Bone marrow (tissue), 2 donors: ENCODE results near the gene PTTG2.
A peak's percentile ranks its signal among the peaks of the same experiment; 100 is the strongest.

ENCODE experiments used
- DNase-seq, 2 donors: peaks; one replicate each; lab custom pipeline; 2025; lab: John Stamatoyannopoulos, UW

The PTTG2 gene

DNA sequence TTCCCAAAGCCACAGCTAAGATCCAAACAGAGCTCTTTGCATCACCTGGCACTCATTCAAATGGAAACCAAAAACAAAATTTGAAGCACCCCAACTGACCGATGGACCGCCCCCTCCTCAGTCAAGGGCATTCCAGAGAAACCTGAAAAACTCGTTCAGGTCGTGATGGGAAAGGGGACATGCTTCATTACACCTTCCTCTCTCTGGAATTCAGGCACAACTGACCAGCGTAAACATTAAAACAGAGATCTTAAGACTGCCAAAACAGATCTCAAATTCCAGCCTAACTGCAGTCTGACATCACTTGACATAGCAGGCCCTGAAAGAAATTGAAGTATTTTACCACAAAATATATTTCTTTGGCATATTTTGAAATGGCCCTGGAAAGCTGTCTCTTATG, 28.5 kb downstream of the PTTG2 start:
- DNase-seq: no peak

DNA sequence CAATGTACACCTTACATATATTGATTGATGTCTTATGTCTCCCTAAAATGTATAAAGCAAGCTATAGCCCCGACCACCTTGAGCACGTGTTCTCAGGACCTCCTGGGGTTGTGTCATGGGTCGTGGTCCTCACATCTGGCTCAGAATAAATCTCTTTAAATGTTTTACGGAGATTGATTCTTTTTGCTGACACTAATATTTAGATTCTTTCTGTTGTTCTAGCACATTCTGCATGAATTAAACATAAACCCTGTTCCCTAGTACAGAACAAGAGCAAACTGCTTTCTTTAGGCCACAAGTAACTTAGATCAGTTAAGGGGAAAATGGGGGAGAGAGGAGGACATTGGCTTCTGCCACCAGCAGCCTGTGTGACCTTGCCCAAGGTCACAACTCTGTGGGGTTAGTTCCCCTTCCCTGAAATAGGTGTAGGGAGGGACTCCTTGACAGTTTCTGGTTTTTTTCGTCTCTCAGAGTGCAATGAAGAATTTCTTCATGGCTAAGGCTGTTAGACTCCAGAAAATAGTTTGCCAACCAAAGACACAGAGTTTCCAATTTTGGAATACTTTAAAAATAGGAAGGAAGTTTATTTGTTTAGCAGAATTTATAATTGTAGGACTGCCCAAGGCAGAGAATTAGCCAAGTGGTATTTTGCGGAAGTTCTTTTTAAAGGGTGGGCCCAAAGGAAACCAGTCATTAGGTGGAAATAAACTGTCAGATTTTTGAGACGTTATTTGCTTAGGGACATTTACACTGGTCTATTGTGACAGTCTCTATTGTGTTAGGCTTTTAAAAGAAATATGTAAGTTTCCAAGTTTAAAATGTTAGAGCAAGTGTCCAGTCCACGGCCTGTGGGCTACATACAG, 29.4 kb downstream of the PTTG2 start:
- DNase-seq: peak in 1 of 2 donors; percentile 76

DNA sequence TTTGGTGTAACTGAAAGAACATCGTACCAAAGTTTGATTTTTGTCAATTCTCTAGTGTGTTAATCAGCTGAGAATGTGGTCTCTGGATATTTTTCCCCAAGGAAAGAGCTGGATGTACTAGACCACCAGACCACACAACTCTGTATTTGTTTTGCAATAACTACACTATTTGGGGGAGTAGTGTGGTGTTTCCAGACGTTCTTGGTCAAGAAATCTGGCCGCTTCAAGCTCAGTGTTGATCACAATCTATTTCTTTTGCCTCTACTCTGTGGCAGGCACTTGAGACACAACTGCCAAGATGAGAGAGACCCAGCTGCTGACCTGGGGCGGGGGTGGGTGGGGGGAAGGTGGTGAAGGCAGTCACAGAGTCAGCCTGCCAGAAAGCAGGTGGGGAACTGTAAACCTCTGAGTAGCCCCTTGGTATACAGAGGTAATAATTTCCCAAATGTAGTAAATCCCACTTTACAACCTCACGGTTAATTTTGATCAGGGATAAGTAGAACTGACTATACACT, 30.6 kb downstream of the PTTG2 start:
- DNase-seq: no peak

DNA sequence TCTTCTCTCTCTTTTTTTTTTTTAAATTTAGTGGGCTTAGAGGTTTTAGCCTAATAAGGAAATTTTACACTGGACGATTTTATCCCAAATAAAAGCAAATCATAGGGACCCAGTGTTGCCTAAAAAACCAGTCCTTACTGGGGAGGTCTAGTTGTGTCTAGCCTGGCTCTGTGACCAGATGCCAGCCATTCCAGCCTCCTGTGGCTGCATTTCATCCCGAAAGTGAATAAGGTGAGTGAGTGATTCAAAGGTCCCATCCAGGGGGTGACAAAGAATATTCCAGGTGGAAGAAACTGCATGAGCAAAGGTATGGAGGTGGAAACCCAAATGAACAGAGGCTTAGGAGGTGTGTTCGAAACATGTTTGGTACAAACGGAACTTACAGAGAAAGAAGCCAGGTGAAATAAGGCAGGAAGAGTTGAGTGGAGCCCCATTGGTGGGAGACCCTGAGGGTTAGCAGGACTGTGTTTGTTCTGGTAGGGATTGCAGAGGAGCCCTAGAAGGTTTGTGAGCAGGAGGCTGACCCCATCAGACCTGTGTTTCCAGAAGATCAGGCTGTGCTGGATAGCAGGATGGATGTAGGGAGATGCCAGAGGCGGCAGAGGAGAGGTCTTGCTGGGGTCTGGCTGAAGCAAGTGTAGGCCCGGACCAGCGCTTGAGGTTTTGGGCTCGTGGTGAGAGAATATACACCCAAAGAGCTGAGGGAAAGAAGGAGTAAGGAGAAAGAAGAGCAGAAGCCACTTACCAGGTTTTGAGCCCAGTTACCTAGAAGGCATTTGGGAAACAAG, 31.6 kb downstream of the PTTG2 start:
- no peak for DNase-seq

DNA sequence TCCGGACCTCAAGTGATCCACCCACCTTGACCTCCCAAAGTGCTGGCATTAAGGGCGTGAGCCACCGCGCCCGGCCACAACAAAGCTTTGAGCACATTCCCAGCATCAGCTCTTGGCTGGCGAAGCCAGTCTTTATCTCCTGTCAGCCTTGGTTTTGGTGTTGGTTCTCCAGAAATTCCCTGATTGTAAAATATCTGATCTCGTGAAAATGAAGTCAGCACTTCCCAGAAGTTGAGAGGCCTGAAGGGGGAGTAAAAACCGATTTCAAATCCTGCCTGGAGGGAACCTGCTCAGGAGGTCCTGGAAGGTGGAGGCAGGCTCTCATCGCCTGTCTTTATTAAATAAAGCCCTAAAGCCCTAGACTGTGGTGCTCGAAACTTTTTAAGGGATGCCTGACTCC, 33.6 kb downstream of the PTTG2 start:
- no peak for DNase-seq

DNA sequence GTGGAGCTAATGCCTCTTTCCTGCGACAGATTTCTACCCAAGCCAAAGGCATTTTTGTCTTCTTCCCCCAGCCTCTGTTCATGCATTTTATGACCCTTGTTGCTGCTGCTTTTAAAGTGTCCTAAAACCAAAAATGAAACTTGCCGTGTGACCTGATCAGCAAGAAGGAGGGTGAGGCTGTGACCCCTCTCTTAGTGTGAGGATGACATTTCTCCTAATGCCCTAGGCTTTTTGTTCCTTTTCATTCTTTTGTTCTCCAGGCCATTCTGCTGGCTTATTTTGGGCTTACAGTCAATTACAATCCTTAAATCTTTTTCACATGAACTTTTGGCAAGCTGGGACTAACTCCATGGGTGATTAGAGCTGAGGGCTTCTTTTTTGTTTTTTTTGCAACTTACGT, 34.4 kb downstream of the PTTG2 start:
- DNase-seq: no peak

DNA sequence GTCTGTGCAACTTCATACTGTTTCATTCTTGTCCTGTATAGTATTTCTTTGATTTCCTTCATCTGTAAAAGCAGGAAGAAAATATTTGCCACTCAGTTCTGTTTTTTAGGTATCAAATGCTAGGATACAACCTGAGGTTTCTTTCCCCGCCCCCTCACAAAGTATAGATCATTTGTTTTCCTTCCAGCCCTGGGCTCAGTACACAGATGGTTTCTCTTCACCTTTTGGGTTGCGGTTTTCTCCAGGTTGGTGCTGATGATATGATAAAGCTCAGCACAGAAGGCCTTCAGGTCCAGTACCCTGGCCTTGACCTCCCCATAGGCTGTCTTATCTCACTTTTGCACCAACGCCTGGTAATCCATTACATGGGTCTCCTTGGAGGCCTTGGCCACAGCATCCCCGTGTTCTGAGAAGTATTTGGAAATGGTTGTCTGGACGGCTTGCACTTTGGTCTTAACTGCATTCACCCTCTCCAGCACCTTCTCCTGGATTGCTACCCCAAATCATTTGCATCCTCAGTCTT, 35.2 kb downstream of the PTTG2 start:
- DNase-seq: no peak

DNA sequence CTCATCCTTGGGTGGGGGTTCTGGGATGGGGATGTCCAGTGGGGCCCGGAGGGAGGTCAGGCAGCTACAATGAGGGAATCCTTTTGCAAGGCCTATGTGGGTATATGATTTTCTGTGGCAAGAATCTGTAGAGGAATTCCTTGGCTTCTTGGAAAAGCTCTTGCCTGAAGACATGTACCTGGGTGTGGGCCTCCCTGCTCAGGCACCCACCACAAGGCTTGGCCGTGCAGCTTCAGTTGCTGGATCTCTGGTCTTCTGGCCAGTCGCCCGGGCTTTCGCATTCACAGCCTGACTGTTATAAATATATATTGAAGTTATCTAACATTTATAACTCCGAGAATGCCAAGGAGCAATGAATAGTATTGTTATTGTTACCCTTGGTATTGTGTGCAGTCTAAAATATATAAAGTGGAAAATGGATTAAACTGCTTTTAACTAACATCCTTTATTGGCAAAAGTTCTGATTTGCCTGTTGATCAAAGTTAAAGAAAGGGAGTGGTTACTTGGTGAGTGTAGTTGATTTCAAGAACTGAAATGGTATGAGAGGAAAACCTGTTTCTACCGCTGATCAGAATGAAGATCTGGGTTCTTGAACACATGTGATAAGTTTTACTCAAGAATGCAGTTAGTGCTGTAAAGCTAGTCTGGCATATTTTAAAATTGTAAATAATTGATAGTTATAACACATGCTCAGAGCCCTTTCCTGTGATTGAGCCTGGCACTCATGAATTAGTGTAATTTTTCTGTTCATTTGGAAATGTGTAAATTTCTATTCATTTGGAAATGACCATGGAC, 36.0 kb downstream of the PTTG2 start:
- no peak for DNase-seq

DNA sequence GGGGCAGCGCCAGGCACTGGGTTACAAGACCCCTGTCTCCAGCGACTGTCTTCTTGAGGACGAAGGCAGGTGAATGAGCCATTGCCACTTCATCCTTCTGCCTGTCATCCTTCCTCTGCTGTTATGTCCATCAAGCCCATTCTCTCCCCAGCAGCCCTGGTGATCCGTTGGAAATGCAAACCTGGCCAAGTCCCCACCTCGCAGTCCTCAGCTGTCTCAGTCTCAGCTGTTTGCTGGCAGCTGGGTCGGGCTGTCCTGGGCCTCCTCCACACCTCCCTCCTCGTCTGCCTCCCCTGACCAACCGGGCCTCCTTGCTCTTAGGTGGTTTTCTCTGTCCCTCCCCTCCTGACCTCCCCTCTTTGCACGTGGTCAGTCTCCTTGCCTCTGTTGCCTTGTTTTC, 38.0 kb downstream of the PTTG2 start:
- DNase-seq: no peak

DNA sequence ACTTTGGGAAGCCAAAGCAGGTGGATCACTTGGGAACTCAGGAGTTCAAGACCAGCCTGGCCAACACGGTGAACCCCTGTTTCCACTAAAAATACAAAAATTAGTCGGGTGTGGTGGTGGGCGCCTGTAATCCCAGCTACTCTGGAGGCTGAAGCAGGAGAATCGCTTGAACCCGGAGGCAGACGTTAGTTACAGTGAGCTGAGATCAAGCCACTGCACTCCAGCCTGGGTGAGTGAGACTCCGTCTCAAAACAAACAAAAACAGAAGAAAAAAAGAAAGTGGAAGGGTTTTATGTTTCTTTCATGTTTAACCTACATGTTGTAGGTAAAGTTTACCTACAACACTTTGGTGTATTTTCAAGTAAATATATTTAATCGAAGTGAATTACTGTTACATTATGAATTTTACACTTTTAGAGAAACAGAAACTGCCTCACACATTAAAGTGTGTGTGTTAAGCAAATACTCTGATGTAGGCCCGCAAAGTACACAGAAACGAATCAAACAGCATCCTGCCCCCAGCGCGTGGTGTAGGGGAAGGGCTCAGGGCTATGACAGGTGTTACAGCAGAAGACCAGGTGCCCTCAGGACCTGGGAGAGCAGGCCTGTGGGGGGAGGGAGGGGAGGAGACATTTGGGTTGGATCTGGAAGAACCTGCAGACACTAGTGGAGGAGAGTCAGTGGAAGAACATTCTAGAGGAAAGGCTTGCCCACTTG, 39.0 kb downstream of the PTTG2 start:
- DNase-seq: no peak

DNA sequence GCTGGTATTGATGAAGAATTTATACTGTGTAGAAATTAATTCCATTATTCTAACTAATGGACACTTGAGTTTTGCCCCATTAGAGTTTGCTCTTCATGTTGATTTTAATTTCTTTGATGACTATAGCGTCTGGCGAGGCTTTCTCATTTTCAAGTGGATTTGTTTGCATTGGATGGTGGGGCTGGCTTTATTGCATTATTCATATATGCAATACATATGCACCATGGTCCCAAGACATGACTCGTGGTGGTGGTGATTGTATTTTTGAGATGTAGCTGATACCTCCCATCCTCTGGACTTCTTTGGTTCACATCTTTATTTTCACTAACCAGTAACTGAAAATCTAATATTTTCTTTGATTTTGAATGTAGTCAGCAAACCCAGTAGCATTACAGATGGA, 39.8 kb downstream of the PTTG2 start:
- no peak for DNase-seq

DNA sequence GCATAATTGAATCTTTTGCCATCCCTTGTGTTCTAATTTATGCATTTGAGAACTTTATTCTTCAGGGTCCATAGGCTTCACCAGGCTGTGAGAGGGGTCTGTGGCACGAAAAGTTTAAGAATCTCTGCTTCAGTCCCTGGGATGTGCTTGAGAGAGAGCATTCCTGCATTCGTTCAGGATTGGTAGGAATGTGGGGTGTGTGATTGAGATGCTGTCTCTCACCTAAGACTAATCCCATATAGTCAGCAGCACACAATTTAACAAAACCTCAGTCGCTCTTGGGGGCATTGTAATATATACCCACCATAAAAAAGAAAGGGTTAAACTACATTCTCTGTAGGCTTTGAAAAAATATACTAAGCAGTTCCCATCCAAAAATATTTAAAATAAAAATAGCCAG, 41.7 kb downstream of the PTTG2 start:
- no peak for DNase-seq

DNA sequence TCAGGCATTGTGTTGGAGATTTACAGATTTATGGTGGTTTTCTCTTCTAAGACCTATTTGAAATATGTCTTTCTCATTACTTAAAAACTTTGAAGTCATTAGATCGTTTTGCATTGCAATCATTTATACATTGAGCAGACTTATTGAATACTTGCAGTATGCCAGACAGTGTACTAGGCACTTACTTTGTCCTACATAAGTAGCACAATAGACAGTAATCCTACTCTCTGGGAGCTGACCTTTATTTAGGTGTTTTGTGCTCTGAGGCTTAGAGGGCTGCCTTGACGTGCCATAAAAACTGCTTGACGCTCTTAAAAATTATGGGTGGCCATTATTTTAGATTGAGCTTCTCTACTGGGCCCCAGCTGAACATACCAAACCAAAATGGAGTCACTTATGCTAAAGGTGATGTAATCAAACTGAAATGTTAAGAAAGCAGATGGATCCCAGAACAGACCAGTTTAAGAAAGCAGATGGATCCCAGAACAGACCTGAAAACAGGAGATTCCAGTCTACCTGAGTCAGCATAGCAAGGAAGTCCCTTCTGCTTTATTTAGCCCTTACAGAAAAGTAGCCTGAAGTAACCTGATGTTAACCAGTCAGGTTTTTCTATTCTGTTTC, 42.4 kb downstream of the PTTG2 start:
- DNase-seq: no peak

DNA sequence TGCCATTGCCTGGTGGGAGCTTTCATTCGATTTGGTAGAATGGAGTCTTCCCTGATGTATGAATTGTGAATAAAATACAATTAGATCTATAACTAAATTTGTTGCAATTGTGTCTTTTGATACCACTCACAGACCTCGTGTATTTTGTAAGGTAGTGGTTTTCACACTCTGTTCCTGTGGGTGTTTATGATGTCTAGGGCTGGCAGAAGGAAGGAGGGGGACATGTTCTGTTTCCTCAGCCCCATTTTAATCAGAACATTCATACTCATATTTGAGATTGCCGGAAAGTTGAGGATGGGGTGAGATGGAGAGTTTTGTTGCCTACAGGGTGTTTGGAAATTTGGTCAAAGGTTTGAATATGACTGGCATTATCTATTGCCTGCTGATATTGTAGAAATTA, 42.9 kb downstream of the PTTG2 start:
- no peak for DNase-seq

DNA sequence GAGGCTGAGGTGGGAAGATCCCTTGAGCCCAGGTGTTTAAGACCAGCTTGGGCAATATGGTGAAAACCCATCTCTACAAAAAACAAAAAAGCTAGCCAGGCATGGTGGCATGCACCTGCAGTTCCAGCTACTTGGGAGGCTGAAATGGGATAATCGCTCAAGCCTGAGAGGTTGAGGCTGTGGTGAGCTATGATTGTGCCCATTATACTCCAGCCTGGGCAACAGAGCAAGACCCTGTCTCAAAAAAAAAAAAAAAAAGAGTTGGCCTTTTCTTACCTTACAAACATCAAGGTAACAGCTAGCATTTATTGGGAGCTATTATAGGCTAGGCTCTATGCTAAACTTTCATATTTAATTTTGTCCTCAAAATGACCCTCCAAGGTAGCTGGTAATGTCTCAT, 43.4 kb downstream of the PTTG2 start:
- no peak for DNase-seq

DNA sequence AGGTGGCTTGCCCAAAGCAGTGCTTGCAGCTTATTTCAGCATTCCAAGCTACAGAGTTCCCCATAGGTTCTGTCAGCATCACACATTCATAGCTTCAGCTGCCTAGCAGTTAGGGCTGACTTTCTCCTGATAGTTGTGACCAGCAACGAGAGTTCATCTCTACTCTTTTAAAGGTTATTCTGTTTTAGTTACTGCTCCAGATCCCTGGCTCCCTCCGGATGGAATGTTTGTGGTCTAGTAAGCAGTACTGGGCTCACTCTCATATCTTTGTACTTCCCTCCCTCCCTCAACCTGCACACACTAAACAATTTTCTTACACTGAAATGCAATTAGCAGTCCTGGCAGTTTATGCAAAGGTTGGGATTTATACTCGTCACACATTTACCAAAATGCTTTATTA, 43.9 kb downstream of the PTTG2 start:
- DNase-seq: no peak

DNA sequence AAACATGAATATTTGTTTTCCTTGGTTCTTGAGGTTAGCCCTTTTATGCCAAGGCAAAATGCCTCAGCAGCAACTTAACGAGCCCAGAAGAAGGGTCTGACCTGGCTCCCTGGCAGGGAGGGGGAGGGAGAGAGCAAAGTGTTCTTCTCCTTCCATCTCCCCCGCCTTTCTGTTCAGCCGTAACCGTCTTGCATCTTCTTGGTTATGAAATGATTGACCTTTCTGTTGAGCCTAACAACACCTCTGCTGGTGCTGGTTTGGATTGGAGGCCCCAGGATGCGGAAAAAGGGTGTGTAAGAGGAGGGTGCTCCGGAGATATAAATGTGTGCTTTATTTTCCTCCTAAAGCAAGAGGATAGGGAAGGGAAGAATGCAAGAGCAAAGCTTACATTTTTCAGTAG, 44.7 kb downstream of the PTTG2 start:
- no peak for DNase-seq

DNA sequence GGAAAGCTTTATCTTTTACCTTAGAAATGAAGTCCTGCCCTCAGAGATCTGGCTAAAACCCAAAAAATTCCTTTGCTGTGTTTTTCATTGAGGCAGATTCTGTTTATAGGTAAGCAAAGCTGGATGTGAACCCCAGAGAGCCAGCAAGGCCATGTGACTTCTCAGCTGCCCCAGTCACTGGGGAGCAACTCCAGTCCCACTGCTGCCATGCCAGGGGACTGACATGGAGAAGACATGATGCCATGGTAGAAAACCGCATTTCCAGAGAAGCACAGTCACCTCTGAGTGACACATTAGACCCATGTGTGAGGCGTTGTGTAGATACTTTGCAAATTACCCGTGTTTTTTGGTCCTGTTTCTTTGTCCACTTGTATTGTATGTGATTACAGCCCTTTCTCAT, 45.4 kb downstream of the PTTG2 start:
- no peak for DNase-seq

DNA sequence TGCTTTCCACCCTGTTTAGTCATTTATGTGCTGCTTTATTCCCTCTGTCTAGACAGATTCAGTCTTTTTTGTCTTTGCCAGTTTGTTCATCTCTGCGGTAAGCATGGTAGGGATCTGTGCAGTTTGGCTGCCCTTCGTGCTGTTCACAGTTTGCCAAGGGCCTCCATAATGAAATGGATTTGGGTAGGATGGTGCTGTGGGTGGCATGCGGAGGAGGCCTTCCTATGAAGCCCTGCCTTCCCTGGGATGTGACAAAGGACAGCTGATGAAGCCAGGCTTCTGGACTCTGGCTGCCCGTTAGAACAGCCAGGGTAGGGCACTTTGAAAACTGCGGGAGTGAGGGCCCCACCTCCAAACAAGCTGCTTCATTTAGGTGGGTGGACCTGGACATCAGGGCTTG, 47.4 kb downstream of the PTTG2 start:
- no peak for DNase-seq

DNA sequence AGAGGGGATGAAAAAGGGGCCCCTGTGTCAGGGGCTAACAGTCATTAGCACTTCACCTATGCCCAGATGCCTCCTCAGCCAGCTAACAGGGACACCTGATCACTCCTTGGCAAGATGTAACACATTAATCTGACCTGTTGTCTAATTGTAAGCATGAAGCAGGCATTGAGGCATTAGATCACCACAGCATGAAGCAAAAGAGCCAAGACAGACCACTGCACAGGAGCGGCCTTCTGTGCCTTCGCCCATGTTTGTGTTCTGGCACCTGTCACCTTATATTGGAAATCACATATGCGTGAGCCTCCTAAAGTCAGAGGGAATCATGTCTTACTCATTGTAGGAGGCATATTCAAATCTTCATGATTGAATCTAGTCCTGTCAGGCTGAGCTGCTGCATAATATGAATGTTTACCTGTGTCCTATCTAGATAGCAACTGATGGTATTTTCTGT, 48.4 kb downstream of the PTTG2 start:
- no peak for DNase-seq

DNA sequence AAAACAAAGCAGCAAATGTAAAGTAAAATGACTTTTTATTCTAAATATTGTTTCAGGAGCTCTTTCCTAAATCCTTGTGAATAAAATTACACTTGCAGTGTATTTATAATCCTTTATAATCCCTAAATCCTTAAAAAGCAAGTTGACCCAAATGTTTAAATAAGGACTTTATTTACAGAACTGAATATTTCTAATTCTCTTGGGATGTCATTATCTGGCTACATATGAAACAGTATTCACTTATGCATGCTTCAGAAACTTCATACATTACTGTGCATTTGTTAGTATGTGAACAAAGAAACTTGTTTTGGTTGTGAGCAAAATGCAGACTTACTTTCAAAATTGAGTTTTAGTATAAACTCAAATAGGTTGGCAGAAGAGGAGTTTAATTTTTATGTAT, 49.2 kb downstream of the PTTG2 start:
- no peak for DNase-seq
